Cardiac muscle cell (in vitro differentiated cells and primary cell): ENCODE results near the gene PRTFDC1. TPM values are rescaled to one million over a fixed set of nuclear protein-coding genes. Genes with fewer than 3 reads are reported as not detected.

Experiments
- DNase-seq, 2 donors: peaks; one replicate each; pipeline versions ENCODE4 v3.0.0 to v3.0.0-alpha.2; 2010 to 2017; ENCODE audit warnings: low read depth in 1 of 2, low spot score in 1 of 2
- H3K27ac ChIP-seq: fragments of 200-600 bp; sonication (generic); 2 replicates; pipeline ENCODE4 v1.5.1; 2016
- H3K27me3 ChIP-seq: fragments of 200-600 bp; sonication (generic); 2 replicates; pipeline ENCODE4 v1.6.0; 2016; ENCODE audit warnings: control low read depth
- H3K36me3 ChIP-seq: fragments of 200-600 bp; sonication (generic); 2 replicates; pipeline ENCODE4 v1.5.1; 2016; ENCODE audit warnings: control low read depth
- H3K4me1 ChIP-seq: fragments of 200-600 bp; sonication (generic); 2 replicates; pipeline ENCODE4 v1.8.1; 2017; ENCODE audit warnings: low read depth, mild to moderate bottlenecking, mixed run types
- H3K4me3 ChIP-seq: fragments of 200-600 bp; sonication (generic); 2 replicates; pipeline ENCODE4 v1.5.1; 2016; ENCODE audit warnings: mild to moderate bottlenecking
- H3K9me3 ChIP-seq: fragments of 200-600 bp; sonication (generic); 2 replicates; pipeline ENCODE4 v1.5.1; 2017; ENCODE audit warnings: low read depth, mild to moderate bottlenecking, control low read depth
- polyA plus RNA-seq: library from polyadenylated mRNA; unstranded; fragments of >200 nt; fragmentation: Nextera tagmentation; extraction: Ambion mirVana; gene quantifications from 2 replicates; pipeline ENCODE4 v1.2.1, GENCODE V29; 2016
- total RNA-seq: library from RNA; depleted of rRNA; stranded (reverse); fragments of >200 nt; gene quantifications from 2 replicates; pipeline ENCODE4 v1.2.3, GENCODE V29; 2016
- TF ChIP-seq, protein P1 (sequence below): IDR thresholded peaks from 2 replicates; pipeline ENCODE4 v1.5.1; 2012; ENCODE audit warnings: low read depth, mild to moderate bottlenecking, low read length

The PRTFDC1 gene
- total and polyA plus RNA-seq, 2 experiments from 2014 or later: 3.1 to 3.8 TPM

DNA sequence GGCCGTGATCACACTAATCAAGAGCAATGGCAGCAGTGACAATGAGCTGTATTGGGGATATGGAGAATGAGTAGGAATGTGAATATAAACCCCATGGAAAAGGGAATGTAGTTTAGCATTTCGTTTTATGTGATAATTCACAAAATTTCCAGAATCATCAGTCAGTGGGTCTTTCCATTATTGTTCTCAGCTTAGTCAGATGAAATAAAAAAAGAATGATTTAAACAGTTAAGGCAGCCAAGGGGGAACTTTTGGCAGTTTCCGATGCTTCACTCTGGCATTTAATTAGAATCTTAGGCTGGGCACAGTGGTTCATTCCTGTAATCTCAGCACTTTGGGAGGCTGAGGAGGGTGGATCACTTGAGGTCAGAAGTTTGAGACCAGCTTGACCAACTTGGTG is 86.6 kb downstream of the PRTFDC1 start:
- Histone ChIP-seq H3K36me3 (no peaks in the 10 kb centered on the region), H3K4me3 (no peak overlapping the region), H3K4me1 (no peaks in the 10 kb centered on the region), H3K27me3 (no peaks in the 10 kb centered on the region), H3K9me3 (no peaks in the 10 kb centered on the region), H3K27ac (no peak overlapping the region)
- TF ChIP-seq, protein P1, sequence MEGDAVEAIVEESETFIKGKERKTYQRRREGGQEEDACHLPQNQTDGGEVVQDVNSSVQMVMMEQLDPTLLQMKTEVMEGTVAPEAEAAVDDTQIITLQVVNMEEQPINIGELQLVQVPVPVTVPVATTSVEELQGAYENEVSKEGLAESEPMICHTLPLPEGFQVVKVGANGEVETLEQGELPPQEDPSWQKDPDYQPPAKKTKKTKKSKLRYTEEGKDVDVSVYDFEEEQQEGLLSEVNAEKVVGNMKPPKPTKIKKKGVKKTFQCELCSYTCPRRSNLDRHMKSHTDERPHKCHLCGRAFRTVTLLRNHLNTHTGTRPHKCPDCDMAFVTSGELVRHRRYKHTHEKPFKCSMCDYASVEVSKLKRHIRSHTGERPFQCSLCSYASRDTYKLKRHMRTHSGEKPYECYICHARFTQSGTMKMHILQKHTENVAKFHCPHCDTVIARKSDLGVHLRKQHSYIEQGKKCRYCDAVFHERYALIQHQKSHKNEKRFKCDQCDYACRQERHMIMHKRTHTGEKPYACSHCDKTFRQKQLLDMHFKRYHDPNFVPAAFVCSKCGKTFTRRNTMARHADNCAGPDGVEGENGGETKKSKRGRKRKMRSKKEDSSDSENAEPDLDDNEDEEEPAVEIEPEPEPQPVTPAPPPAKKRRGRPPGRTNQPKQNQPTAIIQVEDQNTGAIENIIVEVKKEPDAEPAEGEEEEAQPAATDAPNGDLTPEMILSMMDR: no peak
- DNase-seq: no peak

DNA sequence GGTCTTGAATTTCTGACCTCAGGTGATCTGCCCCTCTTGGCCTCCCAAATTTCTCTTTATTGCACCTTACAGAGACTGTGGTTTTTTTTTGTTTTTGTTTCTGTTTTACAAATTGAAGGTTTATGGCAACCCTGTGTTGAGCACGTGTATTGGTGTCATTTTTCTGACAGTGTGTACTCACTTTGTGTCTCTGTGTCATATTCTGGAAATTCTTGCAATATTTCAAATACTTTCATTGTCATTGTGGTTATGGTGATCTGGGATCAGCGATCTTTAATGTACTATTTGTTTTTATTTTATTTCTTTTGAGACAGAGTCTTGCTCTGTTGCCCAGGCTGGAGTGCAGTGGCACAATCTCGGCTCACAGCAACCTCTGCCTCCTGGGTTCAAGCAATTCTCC is 89.8 kb downstream of the PRTFDC1 start:
- Histone ChIP-seq H3K36me3 (no peaks in the 10 kb centered on the region), H3K4me1 (peaks cover 21% of the 10 kb centered on the region), H3K4me3 (no peak overlapping the region), H3K27ac (no peak overlapping the region), H3K27me3 (no peaks in the 10 kb centered on the region), H3K9me3 (no peaks in the 10 kb centered on the region)
- TF ChIP-seq, protein P1: no peak
- DNase-seq: no peak

DNA sequence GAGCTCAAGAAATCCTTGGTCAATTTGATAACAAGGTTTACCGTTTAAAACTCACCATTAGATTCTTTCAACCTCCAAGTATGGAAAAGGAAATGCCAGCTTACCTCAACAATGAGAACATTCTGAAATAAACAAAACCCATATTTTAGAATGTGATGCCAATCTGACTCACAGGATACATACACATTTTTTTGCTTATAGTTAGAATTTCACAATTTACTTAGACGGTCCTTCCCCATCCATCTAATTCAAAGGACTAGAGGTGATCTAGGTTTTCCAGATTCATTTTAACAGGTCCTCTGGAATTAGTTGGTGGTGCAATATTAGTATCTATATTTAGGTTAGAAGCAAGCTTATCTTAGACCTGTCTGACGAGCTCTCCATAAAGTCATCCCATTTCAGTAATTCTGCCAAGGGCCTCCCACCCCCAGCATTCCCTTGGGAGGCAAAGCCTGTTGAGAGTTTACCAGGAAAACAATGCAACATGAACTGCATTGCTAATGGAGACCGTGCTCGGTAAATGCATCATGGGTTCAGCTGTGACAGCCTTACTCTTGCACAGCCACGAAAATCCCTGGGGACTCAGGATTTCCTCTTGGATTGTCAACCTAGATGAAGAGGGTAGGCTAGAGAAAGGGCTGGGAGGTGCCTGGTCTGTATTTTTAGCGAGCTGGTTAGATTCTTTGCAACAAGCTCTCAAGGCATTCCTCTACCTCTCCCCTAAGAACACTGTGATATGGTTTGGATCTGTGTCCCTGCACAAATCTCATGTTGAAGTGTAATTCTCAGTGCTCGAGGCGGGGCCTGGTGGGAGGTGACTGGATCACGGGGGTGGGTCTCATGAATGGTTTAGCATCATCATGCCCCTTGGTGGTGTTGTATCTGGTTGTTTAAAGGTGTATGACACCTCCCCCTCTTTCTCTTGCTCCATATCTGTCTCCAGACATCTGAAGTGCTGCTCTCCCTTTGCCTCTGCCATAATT is 93.8 kb downstream of the PRTFDC1 start:
- Histone ChIP-seq H3K4me3 (no peak overlapping the region), H3K27ac (peak overlapping the region; percentile 61), H3K9me3 (no peaks in the 10 kb centered on the region), H3K4me1 (peaks cover 25% of the 10 kb centered on the region), H3K27me3 (no peaks in the 10 kb centered on the region), H3K36me3 (no peaks in the 10 kb centered on the region)
- peak; percentile 48 to 86 for DNase-seq
- TF ChIP-seq, protein P1: no peak

DNA sequence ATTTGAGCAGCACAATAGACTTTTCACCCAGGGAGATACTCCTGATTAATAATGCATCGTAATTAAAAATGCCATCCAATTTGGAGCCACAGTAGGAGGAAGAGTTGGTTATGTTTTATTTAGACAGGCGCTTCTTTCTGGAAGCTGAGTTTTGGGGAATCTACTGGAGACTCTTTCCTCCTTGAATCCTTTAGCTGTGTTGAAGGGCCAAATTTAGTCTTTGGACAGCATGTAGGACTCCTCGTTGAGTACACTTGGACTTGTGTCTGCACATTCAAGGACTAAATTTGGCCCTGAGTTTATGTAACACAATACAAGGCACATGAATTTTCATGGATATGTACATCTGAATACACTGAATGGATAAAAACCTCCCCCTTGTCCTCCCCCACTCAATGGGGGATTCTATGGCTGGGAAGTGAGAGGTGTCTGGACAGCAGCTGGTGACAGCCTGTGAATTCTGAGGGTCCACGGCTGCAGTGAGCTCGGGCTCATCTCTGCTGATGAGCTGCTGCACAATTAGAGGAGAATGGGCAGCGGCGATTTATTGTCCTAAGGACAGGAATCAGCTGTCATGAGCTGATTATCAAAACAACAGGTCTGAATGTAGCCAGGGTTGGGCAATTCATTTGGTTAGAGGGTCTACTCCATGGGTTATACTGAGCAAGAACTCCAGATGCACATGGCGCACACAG is 95.2 kb downstream of the PRTFDC1 start:
- Histone ChIP-seq H3K9me3 (no peaks in the 10 kb centered on the region), H3K27ac (no peak overlapping the region), H3K4me3 (no peak overlapping the region), H3K27me3 (no peaks in the 10 kb centered on the region), H3K36me3 (no peaks in the 10 kb centered on the region), H3K4me1 (peaks cover 25% of the 10 kb centered on the region)
- no peak for DNase-seq
- TF ChIP-seq, protein P1: no peak

DNA sequence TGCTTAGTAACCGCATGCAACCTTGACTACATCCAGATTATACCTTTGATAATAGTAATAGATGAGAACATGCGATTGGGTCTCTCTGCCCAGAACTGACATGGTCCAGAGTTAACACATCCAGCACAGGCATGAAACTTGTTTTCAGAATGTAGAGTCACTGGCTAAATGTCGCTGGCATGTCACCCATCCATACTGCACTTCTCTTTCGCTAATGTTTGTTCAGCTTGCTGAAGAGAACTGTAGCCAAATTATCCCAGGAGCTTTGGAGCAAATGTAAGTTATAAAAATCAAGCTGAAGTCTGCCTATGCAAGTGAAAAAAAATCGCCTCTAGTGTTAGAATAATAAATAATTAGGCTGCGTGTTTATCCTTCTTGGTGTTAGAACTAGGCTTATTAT is 98.2 kb downstream of the PRTFDC1 start:
- TF ChIP-seq, protein P1: no peak
- no peak for DNase-seq
- Histone ChIP-seq H3K9me3 (no peaks in the 10 kb centered on the region), H3K36me3 (no peaks in the 10 kb centered on the region), H3K27ac (no peak overlapping the region), H3K4me1 (peaks cover 20% of the 10 kb centered on the region), H3K4me3 (no peak overlapping the region), H3K27me3 (no peaks in the 10 kb centered on the region)
